Pons (tissue), 1 donor: ENCODE results near the gene CSF1.
"Not testable (repeated sequence)": the region's sequence is repeated elsewhere in the genome, so short reads cannot be mapped to it uniquely, and the experiment has no call there.

ENCODE experiments used
- DNase-seq: peaks from one replicate; pipeline ENCODE4 v3.0.0-alpha.2; 2016; ENCODE audit warnings: low spot score

The CSF1 gene

DNA sequence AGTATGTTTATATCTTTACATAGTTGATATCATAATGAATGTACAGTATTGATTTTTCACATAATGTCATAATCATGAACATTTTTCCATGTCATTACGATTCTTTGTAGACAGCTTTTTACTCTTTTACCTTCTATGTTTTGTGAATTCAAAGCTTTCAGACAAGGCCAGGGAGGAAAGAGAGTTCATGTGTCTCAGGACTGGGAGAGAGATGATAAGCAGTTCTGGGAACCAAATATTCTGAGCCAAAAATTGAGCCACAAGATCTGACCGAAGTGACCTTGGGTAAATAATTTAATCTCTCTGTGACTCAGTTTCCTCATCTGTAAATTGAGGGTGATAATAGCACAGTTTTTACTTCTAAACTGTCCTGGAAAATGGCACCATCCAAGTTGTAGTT, 31.8 kb downstream of the CSF1 start:
- no peak for DNase-seq

GRCh38 chr1:109944541-109944940, 33.9 kb downstream of the CSF1 start:
- DNase-seq, result no peak

DNA sequence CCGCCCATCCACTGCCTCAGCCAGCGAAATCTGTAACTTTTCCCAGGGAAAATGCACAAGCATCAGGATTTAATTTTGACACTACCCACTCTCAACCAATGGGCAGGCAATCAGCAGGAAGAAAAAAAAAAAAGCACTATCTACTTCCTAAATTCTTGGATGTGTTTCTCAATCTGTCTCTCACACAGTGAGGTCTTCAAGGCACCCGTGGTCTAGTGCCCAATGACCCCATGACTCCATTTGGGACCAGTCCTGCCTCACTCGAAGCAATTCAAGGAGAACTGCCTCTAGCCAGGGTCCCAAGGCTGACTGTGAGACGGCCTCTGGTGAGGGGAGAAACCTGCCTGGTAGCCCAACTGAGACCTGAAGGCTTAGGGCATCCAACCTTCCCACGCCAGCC, 35.9 kb downstream of the CSF1 start:
- DNase-seq, result no peak

DNA sequence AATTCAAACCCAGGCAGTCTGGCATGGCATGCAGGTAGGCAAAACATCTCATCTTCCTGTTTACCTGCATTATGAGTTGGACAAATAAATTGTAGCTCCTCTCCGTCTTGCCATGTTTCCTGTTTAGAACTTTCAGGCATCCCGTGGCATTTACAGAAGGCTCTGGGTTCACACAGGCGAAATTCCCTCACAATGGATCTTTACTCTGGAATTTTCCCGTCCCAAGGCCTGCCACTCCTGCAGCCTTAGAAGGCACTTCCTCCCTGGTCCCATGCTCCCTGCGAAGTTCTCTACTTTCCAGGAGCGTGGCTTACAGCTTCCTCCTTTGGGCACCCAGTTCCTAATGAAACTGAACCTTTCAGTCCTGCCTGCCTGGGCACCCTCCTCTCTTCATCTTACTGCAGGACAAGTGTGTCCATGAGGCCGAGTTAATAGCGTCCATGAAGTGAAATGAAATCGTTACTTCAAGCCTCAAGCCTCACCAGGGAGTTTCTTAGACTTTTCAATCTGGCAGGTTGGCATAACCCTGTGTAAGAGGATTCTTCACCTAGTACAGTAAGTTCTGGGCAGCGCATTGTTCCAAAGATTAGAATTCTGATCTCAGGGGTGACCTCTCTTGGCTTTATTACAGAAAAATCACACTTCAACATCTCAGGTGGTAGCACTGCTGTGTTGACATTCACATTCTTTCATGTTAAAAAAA, 37.1 kb downstream of the CSF1 start:
- DNase-seq, result no peak

GRCh38 chr1:109948285-109948630, 37.6 kb downstream of the CSF1 start:
- no peak for DNase-seq

- DNase-seq, result no peak
Measured at GRCh38 chr1:109950038-109950437, 39.4 kb downstream of the CSF1 start.

GRCh38 chr1:109950509-109950908, 39.9 kb downstream of the CSF1 start:
- DNase-seq, result no peak

- DNase-seq, result not testable (repeated sequence)
Measured at GRCh38 chr1:109951501-109951900, 40.9 kb downstream of the CSF1 start.

- no peak for DNase-seq
Measured at GRCh38 chr1:109954041-109954512, 43.4 kb downstream of the CSF1 start.

DNA sequence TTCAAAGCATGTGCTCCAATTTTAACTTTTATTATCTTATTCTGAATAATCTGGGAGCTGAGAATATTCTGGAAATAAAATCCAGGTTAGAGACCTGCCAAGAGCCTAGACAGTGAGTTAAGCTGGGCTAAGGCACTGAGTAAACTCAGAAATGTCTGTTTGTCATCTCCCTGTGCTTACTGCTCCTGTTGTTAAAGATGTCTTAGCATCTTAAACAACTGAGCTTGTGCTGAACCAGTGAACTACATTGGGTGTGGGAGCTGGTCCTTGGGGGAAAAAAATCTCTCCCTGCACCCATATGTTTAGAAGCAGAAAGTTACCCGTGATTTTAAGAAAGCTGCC, 49.0 kb downstream of the CSF1 start:
- no peak for DNase-seq

- no peak for DNase-seq
Measured at GRCh38 chr1:109959974-109960744, 49.5 kb downstream of the CSF1 start.

DNA sequence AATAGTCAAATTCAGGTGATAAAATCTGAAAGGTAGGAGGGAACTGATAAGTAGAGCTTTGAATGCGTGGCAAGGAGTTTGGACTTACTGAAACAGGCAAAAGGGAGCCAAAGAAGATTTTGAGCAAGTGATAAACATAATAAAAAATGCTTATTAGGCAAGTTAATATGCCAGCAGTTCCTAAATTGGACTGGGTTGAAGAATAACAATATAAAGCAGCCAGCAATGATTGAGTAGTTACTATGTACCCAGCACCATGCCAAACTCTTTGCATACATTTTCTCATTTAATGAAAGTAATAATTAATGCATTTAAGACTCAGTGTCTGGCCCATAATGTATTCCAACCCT, 50.1 kb downstream of the CSF1 start:
- no peak for DNase-seq

DNA sequence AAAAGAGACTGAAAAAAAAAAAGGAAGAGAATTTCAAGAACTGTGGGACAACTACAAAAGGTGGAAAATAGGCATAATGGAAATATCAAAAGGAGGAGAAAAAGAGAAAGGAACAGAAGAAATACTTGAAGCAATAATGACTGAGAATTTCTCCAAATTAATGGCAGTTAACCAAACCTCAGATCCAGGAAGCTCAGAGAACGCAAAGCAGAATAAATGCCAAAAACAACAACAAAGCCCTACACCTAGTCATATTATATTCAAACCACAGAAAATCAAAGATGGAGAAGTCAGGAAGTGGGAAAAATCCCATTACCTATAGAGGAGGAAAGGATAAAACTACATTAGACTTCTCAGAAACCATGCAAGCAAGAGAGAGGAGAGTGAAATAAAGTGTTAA, 53.2 kb downstream of the CSF1 start:
- no peak for DNase-seq

- no peak for DNase-seq
Measured at GRCh38 chr1:109969146-109969829, 58.6 kb downstream of the CSF1 start.

DNA sequence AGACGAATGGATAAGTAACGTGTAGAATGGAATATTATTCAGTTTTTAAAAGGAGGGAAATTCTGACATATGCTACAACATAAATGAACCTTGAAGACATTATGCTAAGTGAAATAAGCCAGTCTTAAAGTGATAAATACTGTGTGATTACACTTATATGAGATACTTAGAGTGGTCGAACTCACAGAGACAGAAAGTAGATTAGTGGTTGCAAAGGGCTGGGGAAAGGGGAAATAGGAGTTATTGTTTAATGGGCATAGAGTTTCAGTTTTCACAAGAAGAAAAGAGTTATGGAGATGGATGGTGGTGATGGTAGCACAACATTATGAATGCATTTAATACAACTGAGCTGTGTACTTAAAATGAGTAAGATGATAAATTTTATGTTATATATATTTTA, 59.3 kb downstream of the CSF1 start:
- no peak for DNase-seq

DNA sequence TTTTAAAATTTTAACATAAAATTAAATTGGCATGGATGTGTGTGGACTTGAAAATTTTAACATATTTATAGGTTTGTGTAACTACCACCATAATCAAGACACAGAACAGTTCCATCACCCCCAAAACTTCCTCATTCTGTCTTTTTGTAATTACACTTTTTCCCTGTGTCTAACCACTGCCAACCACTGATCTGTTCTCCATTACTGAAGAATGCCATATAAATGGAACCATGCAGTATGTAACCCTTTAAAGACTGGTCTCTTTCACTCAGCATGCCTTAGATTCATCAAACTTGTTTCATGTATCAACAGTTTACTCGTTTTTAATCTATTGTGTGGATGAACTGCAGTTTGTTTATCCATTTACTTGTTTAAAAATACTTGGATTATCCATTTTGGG, 60.9 kb downstream of the CSF1 start:
- DNase-seq, result no peak

DNA sequence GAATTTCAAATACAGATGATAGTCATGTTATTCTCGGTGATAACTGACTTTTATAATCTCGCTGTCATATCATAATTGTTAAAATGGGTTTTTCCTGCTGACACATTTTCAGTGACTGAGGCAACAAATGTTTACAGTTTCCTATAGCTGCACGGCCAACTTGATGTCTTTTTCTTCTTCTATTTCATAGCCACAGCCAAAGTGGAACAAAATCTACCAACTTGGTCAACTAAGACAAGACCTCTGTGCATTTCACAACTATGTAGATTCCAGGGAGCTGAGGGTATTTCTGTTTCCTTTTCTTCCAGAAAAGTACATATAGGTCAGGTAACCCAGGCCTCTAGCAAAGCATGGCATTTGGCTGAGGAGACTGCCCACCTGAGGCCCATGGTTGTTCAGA, 63.5 kb downstream of the CSF1 start:
- no peak for DNase-seq

DNA sequence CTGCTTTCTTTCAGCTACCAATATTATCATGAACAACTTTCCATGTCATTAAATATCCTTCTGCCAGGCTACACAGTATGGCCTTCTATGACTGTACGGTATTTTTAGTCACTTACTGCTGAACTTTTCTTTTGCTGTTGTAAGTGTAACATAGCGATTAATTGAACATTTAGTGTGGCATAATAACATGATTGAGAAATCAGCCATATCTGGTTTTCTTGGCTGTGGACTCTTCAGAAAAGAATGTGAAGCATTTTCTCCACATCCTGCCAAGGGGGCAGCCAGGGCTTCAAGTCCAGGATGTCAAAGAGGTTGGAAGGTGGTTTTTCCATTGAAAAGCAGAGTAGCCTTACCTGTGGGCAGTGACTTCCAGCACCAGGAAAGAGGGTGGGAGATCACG, 65.1 kb downstream of the CSF1 start:
- DNase-seq, result no peak

GRCh38 chr1:109976762-109977161, 66.1 kb downstream of the CSF1 start:
- DNase-seq, result no peak

DNA sequence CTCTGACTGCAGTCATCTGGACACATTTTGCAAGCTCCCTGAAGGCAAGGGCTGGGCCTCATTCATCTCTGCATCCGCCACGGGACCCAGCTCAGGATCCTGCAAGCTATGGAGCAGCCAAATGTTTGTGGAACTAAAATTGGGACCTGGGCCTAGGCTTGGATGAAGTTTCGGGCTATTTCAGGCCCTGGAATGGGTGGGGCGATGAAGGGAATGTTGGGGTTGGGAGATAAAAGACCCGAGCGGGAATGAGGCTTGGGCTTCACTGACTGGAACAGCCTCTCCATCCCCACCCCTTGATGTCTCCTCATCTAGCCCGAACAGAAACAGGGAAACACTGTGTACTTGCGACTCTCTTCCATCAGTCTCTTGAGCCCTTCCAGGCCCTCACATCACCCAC, 66.6 kb downstream of the CSF1 start:
- DNase-seq, result no peak

GRCh38 chr1:109977657-109978378, 67.2 kb downstream of the CSF1 start:
- DNase-seq, result no peak

GRCh38 chr1:109978761-109979488, 68.3 kb downstream of the CSF1 start:
- DNase-seq, result no peak
